GM21528 (cell line): ENCODE data around the gene VPS26B.

Experiments
- ATAC-seq: cut with Tn5 transposase; IDR thresholded peaks from one replicate; pipeline ENCODE4 v1.9.1; 2021; ENCODE audit warnings: mild to moderate bottlenecking, moderate library complexity; ENCODE audit not compliant: unreplicated experiment, low FRiP score

The VPS26B gene

DNA sequence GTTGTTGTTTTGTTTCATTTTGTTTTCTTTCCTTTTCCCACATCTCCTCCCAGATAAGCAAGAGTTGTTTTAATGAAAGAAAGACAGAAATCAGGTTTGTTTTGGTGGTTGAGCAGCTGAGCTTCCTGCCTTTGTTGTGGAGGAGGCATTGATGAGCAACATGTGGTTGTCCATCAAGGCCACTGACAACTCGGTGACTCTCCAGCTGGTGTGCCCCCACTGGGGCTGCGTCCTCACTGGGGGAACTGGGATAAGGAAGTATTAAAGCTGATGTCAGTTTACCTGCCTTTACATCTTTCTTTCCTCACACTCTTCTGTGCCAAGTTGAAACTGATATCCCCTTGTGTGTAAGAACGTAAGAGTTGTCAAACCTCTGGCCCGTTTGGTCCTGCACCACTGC lies 5.9 kb downstream of the VPS26B start:
- ATAC-seq = no peak

DNA sequence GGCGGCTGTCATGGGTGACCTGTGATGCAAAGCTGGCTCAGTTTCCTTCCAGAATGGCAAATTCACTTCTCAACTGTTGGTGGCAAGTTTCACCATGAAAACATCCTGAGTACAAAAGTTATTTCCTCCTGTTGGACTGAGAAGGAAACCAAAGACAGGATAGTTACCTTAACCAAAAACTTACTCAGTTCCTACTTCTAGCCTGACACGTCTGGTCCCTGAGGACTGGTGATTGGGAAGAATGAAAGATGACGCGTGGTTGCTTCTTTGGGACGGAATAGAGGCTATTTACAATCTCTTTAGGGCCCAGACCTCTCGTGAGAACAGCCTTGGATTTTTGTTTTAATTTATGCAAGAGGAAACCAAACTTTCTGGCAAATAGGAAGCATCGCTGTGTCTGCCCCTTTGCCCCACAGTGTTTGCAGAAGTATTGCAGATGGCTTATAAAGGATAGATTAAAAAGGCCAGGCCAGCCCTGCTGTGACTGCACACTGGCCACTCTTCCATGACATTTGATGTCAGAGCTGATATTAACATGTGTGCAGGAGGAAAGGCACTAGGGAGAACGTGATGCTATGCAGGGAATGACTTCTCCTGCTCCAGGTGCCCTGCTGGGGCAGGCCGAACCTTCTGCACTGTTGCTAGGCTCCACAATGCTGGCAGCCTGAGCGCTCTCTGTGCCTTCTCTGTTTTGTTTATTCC lies 7.6 kb downstream of the VPS26B start:
- ATAC-seq = no peak

DNA sequence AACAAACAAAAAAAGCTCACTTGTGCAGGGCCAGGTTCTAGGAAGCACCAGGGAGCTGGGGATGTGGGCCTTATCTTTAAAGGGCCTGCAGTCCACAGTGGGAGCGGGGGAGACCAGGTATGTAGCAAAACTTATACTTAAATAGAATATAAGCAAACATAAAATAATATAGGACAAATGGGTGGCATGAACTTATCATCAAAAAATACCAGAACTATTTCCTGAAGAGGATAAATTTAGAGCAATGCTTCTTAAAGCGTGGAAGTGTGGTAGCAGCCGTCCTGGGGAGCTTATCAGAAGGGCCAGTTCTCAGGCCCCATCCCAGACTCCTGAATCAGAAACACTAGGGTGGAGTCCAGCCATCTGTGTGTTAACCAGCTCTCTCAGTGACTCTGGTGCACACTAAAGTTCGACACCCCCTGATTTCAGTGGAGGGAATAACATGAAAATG lies 9.3 kb downstream of the VPS26B start:
- no peak for ATAC-seq

DNA sequence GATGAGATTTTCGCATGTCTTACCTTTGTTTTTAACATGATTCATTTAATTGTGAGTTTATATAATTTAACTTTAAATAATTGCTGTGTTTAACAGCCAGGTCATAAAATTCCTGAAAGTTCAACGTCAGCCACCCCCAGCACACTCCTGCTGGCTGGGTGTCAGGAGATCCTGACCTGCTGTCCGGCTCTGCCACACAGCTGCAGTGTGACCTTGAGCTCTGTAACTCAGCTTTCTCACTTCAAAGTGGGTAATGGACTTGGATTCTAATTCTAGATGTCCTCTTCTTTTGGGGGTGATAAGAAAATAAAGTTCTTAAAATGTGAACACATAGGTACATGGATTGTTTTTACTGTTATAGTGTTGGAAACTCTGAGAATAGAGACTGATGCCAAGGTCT lies 10.9 kb downstream of the VPS26B start:
- ATAC-seq = no peak

DNA sequence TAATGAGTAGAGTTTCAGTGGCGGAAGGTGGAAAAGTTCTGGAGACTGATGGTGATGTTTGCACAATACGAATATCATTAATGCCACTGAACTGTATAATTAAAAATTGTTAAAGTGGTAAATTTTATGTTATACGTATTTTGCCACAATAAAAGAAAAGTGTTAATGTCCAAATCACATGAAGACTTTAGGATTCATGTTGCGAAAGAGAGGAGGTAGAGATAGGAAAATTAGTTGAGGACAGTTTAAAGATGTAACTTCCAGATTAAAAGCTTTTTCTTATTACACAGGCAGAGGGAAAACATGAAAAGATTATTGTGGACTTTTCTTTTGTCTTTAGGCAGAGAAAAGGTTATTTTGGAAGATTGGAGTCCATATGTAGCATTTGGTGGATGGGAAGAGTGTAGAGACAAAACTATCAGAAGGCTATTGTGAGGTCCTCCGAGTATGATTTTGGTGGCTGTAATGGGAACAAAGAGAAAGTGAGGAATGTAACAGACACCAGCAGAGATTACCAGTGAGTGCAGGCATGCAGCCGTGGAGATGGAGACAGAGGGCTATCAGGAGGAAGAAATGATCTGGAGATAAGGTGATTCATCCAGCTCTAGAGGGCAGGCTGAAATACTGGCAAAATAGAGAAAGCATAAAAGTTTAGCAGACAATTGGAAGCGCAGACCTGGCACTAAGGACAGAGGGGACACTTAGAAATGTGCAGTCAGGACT lies 12.5 kb downstream of the VPS26B start:
- ATAC-seq = no peak

DNA sequence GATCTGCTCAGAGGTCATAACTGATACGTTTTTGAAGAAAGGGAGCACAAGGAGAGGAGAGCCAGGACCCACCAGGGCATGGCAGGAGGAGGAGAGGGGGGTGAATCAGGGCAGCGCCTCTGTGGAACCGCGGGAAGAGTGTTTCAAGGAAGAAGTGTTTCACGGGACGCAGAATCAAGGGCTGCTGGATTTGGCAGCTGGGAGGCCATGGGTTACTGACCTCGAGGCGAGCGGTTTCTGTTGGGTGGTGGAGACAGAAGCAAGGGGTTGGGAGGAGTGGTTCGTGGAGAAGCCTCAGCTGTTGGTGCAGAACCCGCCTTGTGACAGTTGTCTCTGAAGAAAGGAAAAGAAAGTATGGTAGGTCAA lies 13.1 kb downstream of the VPS26B start:
- no peak for ATAC-seq

DNA sequence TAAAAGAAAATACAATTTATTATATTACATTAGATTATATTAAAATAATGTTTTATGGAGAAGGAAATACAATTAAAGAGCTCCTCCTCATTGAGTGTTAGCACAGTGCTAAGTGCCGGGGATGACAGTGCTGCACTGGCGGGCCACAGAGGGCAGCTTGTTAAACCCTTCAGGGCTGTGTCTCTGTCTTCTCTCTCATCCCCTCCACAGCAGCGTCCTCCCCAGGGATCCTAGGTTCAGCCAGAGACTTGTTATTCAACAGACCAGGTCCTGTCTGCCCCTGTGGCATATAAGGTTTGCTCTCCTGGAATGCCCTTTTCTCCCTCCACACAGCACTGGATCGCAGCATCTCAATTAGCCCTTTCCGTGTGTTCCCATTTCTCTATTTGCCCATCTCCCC lies 14.5 kb downstream of the VPS26B start:
- no peak for ATAC-seq

DNA sequence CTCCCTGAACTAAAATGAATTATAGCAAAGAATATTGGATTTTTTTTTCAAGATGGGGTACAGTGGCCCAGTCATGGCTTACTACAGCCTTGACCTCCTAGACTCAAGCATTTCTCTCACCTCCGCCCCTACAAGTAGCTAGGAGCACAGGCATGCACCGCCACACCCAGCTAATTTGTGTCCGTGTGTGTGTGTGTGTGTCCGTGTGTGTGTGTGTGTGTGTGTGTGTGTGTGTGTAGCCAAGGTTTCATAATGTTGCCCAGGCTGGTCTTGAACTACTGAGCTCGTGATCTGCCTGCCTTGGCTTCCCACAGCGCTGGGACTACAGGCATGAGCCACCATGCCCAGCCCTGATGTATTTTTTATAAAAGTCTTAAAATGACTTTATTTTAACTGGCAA lies 16.1 kb downstream of the VPS26B start:
- ATAC-seq = no peak

DNA sequence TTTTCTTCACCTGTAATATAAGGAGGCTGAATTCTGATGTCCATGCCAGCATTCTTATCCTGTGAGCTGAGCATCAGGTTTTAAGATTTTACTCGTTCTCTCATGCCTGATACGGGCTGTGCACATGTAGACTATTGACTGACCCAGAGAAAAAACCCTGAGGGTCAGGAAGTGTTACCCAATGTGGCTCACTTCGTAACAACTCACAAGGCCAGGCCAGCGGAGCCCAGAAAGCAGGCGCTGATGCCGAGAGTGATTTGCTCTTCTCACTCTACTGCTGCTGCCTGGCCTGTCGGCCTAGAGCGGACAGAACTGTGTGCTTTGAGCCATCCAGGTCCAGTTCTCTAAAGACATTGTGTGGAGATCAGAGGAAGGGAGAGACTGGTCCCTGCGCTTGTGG lies 17.9 kb downstream of the VPS26B start:
- ATAC-seq = no peak

DNA sequence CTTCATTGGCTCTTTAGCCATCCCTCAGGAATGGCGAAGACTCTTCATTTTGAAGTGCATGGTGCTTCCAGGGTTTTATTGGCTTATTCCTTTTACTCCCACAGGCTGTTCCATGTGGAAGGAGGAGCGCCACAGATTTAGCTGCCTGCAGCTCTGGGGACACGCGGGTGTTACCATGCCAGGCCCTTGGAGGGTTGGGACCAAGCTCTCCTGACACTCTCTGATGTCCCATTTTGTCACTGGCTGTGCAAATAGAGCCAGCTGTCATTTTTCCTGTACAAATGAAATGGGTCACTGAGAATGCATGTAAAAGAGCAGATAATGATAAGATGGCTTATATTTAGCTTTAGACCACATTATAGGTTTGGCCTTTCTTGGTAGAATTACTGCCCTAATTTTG lies 19.4 kb downstream of the VPS26B start:
- ATAC-seq = no peak

DNA sequence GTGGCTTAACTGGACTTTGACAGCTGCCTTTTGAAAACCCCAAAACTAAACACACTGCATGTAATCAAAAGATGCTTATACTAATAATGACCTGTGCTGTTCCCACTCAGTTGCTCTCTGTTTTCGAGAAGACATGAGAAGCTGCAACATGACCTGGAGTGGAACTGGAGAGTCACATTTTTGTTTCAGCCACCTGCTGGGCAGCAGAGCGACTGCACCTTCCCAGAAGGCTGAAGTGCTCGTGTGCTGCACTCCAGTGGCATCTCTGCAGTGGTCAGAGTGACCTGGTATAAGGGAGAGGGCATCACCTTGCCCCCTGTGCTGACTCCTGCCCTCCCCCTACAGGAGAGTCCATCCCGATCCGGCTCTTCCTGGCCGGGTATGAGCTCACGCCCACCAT lies 20.1 kb downstream of the VPS26B start:
- no peak for ATAC-seq

DNA sequence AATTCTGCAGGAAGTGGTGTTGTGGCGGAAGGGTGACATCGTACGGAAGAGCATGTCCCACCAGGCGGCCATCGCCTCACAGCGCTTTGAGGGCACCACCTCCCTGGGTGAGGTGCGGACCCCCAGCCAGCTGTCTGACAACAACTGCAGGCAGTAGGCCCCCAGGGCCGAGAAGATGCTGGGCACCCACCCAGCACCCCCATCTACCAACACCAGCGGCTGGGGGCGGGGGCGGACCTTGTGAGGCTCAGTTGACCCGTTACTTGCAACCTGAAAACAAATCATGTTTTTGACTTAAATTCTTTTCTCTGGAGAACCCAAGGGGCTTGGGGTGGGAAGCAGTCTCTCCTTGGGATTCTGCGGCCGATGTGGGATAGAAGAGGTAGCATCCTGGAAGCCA lies 21.0 kb downstream of the VPS26B start:
- ATAC-seq = no peak

DNA sequence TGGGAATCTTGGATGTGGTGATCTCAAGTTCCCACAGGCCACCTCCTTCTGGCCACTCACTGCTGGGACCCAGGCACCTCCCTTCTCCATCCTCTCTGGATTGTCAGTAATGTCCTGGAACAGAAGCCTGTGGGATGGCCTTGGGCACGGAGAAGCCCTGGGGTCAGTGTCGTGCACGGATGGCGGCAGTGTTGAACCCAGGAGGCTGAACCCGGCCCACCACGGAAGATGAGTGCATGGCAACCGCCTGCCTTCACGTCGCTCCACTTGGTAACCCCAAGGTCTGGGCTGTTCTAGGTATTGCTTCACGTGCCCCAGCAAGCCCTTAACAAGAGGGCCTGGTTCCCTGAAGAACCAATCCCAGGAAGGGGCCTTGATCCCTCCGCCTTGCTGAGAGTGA lies 21.6 kb downstream of the VPS26B start:
- no peak for ATAC-seq

DNA sequence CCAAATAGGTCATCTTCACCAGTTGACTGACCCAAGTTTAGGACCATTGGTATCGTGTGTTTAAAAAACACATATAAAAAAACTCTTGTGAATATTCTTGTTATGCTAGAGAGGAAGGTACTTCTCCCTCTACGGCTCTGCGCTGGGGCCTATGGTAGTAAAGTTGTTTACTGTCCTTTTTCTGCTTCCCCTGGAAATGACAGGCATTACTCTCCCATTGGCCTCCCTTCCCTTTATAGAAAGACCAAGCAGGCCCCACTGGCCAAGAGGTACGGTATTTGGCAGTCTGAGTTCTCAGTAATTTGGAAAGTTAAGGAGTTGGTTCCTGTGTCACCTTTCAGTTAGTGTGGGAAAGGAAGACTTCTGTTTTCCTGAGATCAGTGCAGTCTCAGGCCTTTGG lies 22.2 kb downstream of the VPS26B start:
- no peak for ATAC-seq

DNA sequence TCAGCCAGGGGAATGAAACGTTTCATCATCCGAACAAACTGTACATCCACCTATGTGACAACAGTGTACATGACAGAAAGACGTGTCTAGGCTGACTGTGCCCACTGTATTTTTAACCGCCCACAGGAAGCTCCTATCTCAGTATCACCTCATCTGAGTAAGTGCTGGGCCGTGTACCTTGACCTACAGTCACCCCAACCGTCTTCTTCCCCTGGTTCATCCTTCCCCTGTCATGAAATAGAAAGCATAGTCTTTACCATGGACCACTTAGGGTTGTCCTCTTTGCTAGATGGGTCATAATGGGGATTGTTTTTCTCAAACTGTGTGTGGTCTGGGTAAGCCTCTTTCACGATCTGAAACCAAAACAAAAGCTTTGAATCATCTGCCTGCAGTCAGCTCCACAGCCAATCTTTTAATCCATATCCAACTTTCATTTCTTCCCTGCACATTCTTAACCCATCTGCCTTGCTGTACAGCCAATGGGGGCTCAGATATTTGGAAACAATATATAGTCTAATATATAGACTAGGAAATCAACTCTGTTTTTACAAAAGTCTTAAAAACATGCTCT lies 24.5 kb downstream of the VPS26B start:
- no peak for ATAC-seq

DNA sequence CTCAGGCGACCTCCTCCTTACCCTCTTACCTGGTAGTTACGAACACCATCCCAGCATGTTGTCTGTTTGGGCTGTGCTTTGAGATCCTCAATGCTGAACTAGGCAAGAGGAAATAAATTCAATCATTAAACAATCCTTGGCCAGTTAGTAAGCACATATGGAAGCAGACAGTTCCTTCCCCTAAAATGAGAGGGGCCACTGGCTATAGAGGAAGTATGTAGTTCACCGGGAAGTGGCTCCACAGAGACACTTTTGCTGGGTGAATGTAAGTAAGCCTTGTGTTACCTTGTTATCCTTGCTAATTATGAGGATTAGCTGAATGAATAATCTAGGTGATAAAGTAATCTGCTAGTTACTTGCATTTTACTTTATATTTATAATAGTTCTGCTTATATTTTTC lies 25.8 kb downstream of the VPS26B start:
- no peak for ATAC-seq

DNA sequence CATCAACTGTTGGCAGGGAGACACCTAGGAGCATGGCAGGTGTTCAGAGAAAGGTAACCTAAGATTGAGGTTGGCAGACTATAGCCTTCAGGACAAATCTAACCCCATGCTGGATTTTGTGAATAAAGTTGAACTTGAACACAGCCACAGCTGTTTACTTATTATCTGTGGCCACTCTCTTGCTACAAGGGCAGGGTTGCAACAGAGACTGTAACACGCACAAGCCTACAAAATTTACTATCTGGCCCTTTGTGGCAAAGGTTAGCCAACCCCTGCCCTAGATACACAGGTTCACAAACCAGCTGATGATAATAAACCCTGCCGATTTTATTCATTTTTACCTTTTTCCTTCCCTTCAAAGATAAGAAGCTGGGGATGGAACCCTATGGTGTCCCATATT lies 26.2 kb downstream of the VPS26B start:
- no peak for ATAC-seq

DNA sequence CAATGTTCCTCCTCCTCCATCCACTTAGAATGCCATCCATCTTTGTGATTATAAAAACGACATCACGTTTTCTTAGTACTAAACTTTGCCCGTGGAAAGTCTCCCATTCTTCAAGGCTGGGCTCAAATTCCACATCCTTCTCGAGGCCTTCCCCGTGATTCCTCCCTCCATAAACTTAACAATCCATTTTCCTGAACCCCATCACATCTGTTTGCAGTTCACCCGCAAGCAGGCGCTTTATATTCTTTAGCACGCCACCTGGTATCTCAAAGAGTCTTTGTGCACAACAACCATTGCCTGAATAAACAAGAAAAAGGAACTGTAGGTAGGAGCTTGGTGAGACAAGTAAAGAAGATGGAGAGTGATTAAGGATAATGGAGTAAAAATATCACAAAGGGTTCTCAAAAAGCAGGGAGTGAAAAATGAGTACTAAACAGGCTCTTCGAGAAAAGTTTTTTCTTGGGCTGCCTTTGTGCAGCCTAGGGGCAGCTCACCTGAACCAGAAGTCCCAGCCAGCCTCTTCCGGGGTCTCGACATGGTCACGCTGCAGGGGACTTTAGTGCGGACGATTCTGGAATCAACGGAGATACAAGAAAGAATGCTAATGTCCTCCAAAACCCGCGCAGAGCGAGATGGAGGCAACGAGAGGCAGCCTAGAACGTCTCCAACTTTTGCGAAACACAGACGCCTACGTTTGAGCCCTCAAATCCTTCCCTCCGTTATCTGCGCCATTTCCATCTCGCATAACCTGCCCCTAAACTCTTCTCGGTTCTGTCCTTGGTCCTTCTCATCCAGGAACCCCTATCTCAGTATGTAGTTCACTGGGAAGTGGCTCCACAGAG lies 28.1 kb downstream of the VPS26B start:
- peak; percentile 44 for ATAC-seq

DNA sequence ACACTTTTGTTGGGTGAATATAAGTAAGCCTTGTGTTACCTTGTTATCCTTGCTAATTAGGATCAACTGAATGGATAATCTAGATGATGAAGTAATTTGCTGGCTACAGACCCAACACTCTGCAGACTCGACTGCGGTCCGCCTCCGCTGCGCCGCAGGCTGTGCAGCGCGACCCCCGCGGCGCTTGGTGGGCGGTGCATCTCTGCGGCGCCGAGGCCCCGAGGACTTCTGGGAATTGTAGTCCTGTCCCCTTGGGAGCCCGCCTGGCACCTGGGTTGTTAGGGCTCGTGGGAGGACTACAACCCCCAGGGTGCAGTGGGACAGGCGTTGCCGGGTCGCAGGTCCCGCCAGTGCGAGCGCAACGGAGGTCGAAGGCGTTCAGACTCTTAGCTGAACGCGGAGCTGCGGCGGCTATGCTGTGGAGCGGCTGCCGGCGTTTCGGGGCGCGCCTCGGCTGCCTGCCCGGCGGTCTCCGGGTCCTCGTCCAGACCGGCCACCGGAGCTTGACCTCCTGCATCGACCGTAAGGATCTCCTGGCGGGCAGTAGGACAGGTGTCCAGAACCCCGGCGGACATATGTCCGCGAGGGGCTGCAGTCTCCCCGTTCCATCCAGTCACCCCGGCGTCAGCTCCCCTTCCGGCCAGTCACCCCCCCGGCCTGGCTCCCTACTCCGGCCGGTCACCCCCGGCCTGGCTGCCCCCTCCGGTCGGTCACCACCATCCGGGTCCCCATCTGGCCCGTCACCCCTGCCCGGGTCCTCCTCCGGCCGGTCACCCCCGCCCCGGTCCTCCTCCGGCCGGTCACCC lies 28.9 kb downstream of the VPS26B start, which contains the start of the genes ACAD8 and THYN1:
Gene ACAD8, plus strand, starts transcription at position 381 of the 806 bp plus-strand sequence. Its CDS starts 33 bp downstream, at position 414.
Gene THYN1, minus strand, starts transcription at position 165 of the 806 bp plus-strand sequence. CDS start 470 bp downstream, outside the sequence.
- peak; percentile 98 for ATAC-seq
